Common myeloid progenitor, CD34-positive (primary cell): Measurements from ENCODE around the gene FALEC.

Experiments
- CTCF ChIA-PET: fragments of 350-600 bp; sonication (Branson Sonifier 250); formaldehyde crosslinking; loops from one replicate; lab custom pipeline; 2021; ENCODE audit warnings: antibody characterized with exemption; lab: Charles Lee
- POLR2A ChIA-PET: fragments of 350-600 bp; sonication (Branson Sonifier 250); formaldehyde crosslinking; loops from one replicate; lab custom pipeline; 2021; ENCODE audit warnings: antibody characterized with exemption; lab: Charles Lee
- DNase-seq, 3 donors: peaks; one replicate each; pipeline versions ENCODE4 v3.0.0 to v3.0.0-alpha.2; 2013
- H3K27ac ChIP-seq, 2 experiments: 1 replicate in 1 of 2; 2 replicates in 1 of 2; pipeline ENCODE4 v1.7.0; 2013; ENCODE audit warnings: inconsistent platforms in 2 of 2, low read length in 2 of 2, mild to moderate bottlenecking in 2 of 2, low read depth in 1 of 2, moderate library complexity in 1 of 2; ENCODE audit not compliant: severe bottlenecking in 2 of 2, insufficient read depth in 1 of 2, poor library complexity in 1 of 2
- H3K27me3 ChIP-seq, 5 experiments: replicated peaks in 2 of 5; 1 replicate in 3 of 5; 2 replicates in 2 of 5; pipeline versions ENCODE4 v1.6.1 to v1.7.0; 2013; ENCODE audit warnings: low read length in 4 of 5, mild to moderate bottlenecking in 2 of 5, moderate library complexity in 2 of 5, inconsistent platforms in 1 of 5; ENCODE audit not compliant: insufficient read depth in 5 of 5, control insufficient read depth in 4 of 5
- H3K36me3 ChIP-seq, 4 experiments: 1 replicate in 2 of 4; 2 replicates in 2 of 4; pipeline versions ENCODE4 v1.6.1 to v1.7.0; 2013; ENCODE audit warnings: low read length in 3 of 4, control low read depth in 1 of 4, mild to moderate bottlenecking in 1 of 4; ENCODE audit not compliant: control insufficient read depth in 4 of 4, insufficient read depth in 4 of 4
- H3K4me1 ChIP-seq, 4 experiments: 1 replicate in 3 of 4; 2 replicates in 1 of 4; pipeline versions ENCODE4 v1.6.1 to v1.7.1; 2013; ENCODE audit warnings: low read length in 3 of 4, mild to moderate bottlenecking in 3 of 4, control low read depth in 1 of 4, inconsistent platforms in 1 of 4, moderate library complexity in 1 of 4; ENCODE audit not compliant: control insufficient read depth in 4 of 4, insufficient read depth in 4 of 4; ENCODE audit errors: control extremely low read depth in 1 of 4
- H3K4me3 ChIP-seq, 7 experiments: 1 replicate in 4 of 7; 2 replicates in 3 of 7; pipeline versions ENCODE4 v1.5.1 to v1.7.0; 2013; ENCODE audit warnings: mild to moderate bottlenecking in 7 of 7, low read length in 6 of 7, moderate library complexity in 6 of 7, inconsistent platforms in 2 of 7, low read depth in 2 of 7, control low read depth in 1 of 7; ENCODE audit not compliant: insufficient read depth in 4 of 7, control insufficient read depth in 1 of 7; ENCODE audit errors: extremely low read depth in 1 of 7
- H3K9me3 ChIP-seq, 5 experiments: 1 replicate in 4 of 5; 2 replicates in 1 of 5; pipeline versions ENCODE4 v1.6.1 to v1.7.1; 2013; ENCODE audit warnings: low read length in 4 of 5, mild to moderate bottlenecking in 2 of 5, inconsistent platforms in 1 of 5, low read depth in 1 of 5, moderate library complexity in 1 of 5; ENCODE audit not compliant: control insufficient read depth in 4 of 5, insufficient read depth in 2 of 5; ENCODE audit errors: control extremely low read depth in 1 of 5
- WGBS: methylation state at CpG from one replicate; pipeline ENCODE4 v1.1.5; 2013; ENCODE audit not compliant: insufficient coverage; 5-methylcytosine and 5-hydroxymethylcytosine counted together

The FALEC gene

GRCh38 chr1:150552128-150552910 is 36.8 kb downstream of the FALEC start:
- Histone ChIP-seq H3K27me3 (no peaks in the 10 kb centered on the region), H3K36me3 (peaks cover 4 to 15% (median 11%) of the 10 kb centered on the region in 4 experiments), H3K9me3 (no peaks in the 10 kb centered on the region), H3K27ac (peak overlapping the region; percentile 61 to 76), H3K4me3 (peak overlapping the region in 4 of 7 experiments; percentile 28 to 51 (median 38)), H3K4me1 (peaks cover 4 to 57% (median 48%) of the 10 kb centered on the region in 4 experiments)
- peak; percentile 87 to 94 (median 92) for DNase-seq
- 18% methylated on average over 10 of the region's 13 CpGs for WGBS
- CTCF ChIA-PET = interaction anchor here (0.6 to 10.5 kb wide), 11 partner anchors 6 to 502 kb away, joined by 3 to 59 read pairs (median 4); no protein-coding TSS in a partner anchor
- POLR2A ChIA-PET = interaction anchor here (0.5 to 1.0 kb wide), 2 partner anchors 8 to 190 kb away, joined by 3 read pairs; no protein-coding TSS in a partner anchor

DNA sequence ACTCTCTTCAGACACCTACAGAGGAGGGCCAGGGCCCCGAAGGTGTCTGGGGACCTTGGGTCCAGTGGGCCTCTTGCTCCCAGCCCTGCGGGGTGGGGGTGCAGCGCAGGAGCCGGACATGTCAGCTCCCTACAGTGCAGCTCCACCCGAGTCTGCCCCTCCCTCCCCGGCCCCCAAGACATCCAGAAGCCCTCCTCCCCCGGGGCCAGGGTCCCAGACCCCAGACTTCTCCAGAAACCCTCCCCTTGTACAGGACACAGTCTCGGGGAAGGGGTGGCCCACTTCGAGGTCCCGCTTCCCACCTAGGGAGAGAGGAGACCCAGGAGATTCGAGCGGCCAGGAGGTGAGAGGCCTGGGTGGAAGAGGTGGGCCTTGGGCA is 37.3 kb downstream of the FALEC start:
- Histone ChIP-seq H3K4me3 (peak overlapping the region in 4 of 7 experiments; percentile 4 to 51 (median 38)), H3K9me3 (no peaks in the 10 kb centered on the region), H3K27me3 (no peaks in the 10 kb centered on the region), H3K4me1 (peaks cover 4 to 59% (median 48%) of the 10 kb centered on the region in 4 experiments), H3K36me3 (peaks cover 4 to 21% (median 14%) of the 10 kb centered on the region in 4 experiments), H3K27ac (peak overlapping the region; percentile 61 to 76)
- ChIA-PET POLR2A (interaction anchor here (1.0 kb wide), 1 partner anchor 8 kb away, joined by 3 read pairs; no protein-coding TSS in a partner anchor), CTCF (no interaction called here)
- 85% methylated on average over 6 of the region's 12 CpGs for WGBS
- no peak for DNase-seq

- peak overlapping the region in 1 of 2 experiments; percentile 76 for H3K27ac ChIP-seq
- H3K9me3 ChIP-seq = no peaks in the 10 kb centered on the region
- DNase-seq = no peak
- H3K4me3 ChIP-seq = peak overlapping the region in 1 of 7 experiments; percentile 4
- H3K4me1 ChIP-seq = peaks cover 4 to 62% (median 47%) of the 10 kb centered on the region in 4 experiments
- H3K27me3 ChIP-seq = no peaks in the 10 kb centered on the region
- 97% methylated on average over 20 of the region's 23 CpGs for WGBS
- ChIA-PET CTCF (interaction anchor here (0.6 to 0.8 kb wide), 2 partner anchors 21 to 95 kb away, joined by 3 read pairs; no protein-coding TSS in a partner anchor), POLR2A (interaction anchor here (0.6 kb wide), 1 partner anchor 311 kb away, joined by 3 read pairs; no protein-coding TSS in a partner anchor)
- H3K36me3 ChIP-seq = peaks cover 4 to 25% (median 17%) of the 10 kb centered on the region in 4 experiments
Measured at GRCh38 chr1:150553392-150554085, 38.0 kb downstream of the FALEC start.

- DNase-seq = no peak
- Histone ChIP-seq H3K36me3 (peaks cover 4 to 26% (median 17%) of the 10 kb centered on the region in 4 experiments), H3K4me1 (peaks cover 4 to 64% (median 45%) of the 10 kb centered on the region in 4 experiments), H3K27me3 (no peaks in the 10 kb centered on the region), H3K9me3 (no peaks in the 10 kb centered on the region), H3K4me3 (no peak overlapping the region), H3K27ac (peak overlapping the region in 1 of 2 experiments; percentile 76)
- ChIA-PET CTCF (interaction anchor here (0.6 to 0.8 kb wide), 2 partner anchors 22 to 95 kb away, joined by 3 read pairs; no protein-coding TSS in a partner anchor), POLR2A (no interaction called here)
- 100% methylated on average over 5 of the region's 8 CpGs for WGBS
Measured at GRCh38 chr1:150554086-150554452, 38.5 kb downstream of the FALEC start.

GRCh38 chr1:150555198-150555970 is 39.8 kb downstream of the FALEC start:
- 87% methylated on average over 18 of the region's 19 CpGs for WGBS
- Histone ChIP-seq H3K4me1 (peaks cover 4 to 65% (median 48%) of the 10 kb centered on the region in 4 experiments), H3K36me3 (peaks cover 4 to 27% (median 17%) of the 10 kb centered on the region in 4 experiments)

More at GRCh38 chr1:150555198-150555970, 39.8 kb downstream of the FALEC start:
- CTCF ChIA-PET = interaction anchor here (0.7 to 11.1 kb wide), 5 partner anchors 8 to 72 kb away, joined by 3 to 150 read pairs (median 4); partner anchors contain the start of genes ADAMTSL4 and MCL1
- Histone ChIP-seq H3K27ac (no peak overlapping the region), H3K27me3 (no peaks in the 10 kb centered on the region), H3K9me3 (no peaks in the 10 kb centered on the region), H3K4me3 (no peak overlapping the region)
- POLR2A ChIA-PET = no interaction called here
- peak in 1 of 3 donors; percentile 7 for DNase-seq
